HCEC 1CT (cell line): ENCODE results near the gene C4orf50.

Experiments used
- DNase-seq: peaks from one replicate; pipeline ENCODE4 v3.0.0-alpha.2; 2017

The C4orf50 gene

GRCh38 chr4:6018331-6018730 is at the start of gene C4orf50:
TSS of gene C4orf50 (minus strand) at chr4:6018431.
- DNase-seq, result no peak

- no peak for DNase-seq
Measured at GRCh38 chr4:6065934-6066590, 47.8 kb upstream of the C4orf50 start.

GRCh38 chr4:6065166-6065565 is 46.9 kb upstream of the C4orf50 start:
- DNase-seq, result no peak

GRCh38 chr4:6064383-6064782 is 46.2 kb upstream of the C4orf50 start:
- no peak for DNase-seq

GRCh38 chr4:6063684-6064083 is 45.5 kb upstream of the C4orf50 start:
- no peak for DNase-seq

GRCh38 chr4:6062133-6062532 is 43.9 kb upstream of the C4orf50 start:
- no peak for DNase-seq

- no peak for DNase-seq
Measured at GRCh38 chr4:6059375-6059805, 41.2 kb upstream of the C4orf50 start.

- DNase-seq, result no peak
Measured at GRCh38 chr4:6058531-6059374, 40.5 kb upstream of the C4orf50 start.

- DNase-seq, result no peak
Measured at GRCh38 chr4:6056976-6057766, 38.9 kb upstream of the C4orf50 start.

GRCh38 chr4:6055436-6055835 is 37.2 kb upstream of the C4orf50 start:
- no peak for DNase-seq

GRCh38 chr4:6055030-6055429 is 36.8 kb upstream of the C4orf50 start:
- DNase-seq, result no peak

- DNase-seq, result no peak
Measured at GRCh38 chr4:6054162-6054922, 36.1 kb upstream of the C4orf50 start.

GRCh38 chr4:6052679-6053078 is 34.4 kb upstream of the C4orf50 start:
- no peak for DNase-seq

- DNase-seq, result no peak
Measured at GRCh38 chr4:6050551-6050950, 32.3 kb upstream of the C4orf50 start.

GRCh38 chr4:6049985-6050384 is 31.8 kb upstream of the C4orf50 start:
- no peak for DNase-seq

- no peak for DNase-seq
Measured at GRCh38 chr4:6049278-6049677, 31.0 kb upstream of the C4orf50 start.

GRCh38 chr4:6048537-6048936 is 30.3 kb upstream of the C4orf50 start:
- DNase-seq, result no peak

GRCh38 chr4:6047130-6047673 is 29.0 kb upstream of the C4orf50 start:
- DNase-seq, result no peak

GRCh38 chr4:6046526-6047129 is 28.4 kb upstream of the C4orf50 start:
- DNase-seq, result no peak

- DNase-seq, result no peak
Measured at GRCh38 chr4:6044805-6045204, 26.6 kb upstream of the C4orf50 start.

- no peak for DNase-seq
Measured at GRCh38 chr4:6044276-6044675, 26.0 kb upstream of the C4orf50 start.

GRCh38 chr4:6043843-6044242 is 25.6 kb upstream of the C4orf50 start:
- DNase-seq, result no peak
